Measurements from ENCODE around the gene ASB10. TPM values are rescaled to one million over a fixed set of nuclear protein-coding genes. Genes with fewer than 3 reads are reported as not detected.

Gene ASB10
- not detected for total RNA-seq

GRCh38 chr7:151186640-151187408 is at the start of gene ASB10:
TSS of gene ASB10 (minus strand) at chr7:151187250. CDS start at chr7:151187130, 120 bp downstream.
- TF ChIP-seq CTCF (IDR thresholded peaks at IDR 0.05) (no peak), POLR2AphosphoS5 (IDR thresholded peaks at IDR 0.05) (no peak), POLR2A (IDR thresholded peaks at IDR 0.05) (no peak)
- no peak for DNase-seq (ENCODE audit: low spot score)
- 82% methylated on average over 21 of the region's 22 CpGs for WGBS

GRCh38 chr7:151236406-151236805 is 49.4 kb upstream of the ASB10 start:
- 87% methylated on average over 13 of the region's 13 CpGs for WGBS
- no peaks in the 10 kb centered on the region for H3K9me3 ChIP-seq
- intact Hi-C loops (cut with DNase I), result no loop called here
- DNase-seq (ENCODE audit: low spot score), result no peak
- peaks cover 0 to 5% of the 10 kb centered on the region in 2 donors for H3K36me3 ChIP-seq
- H3K4me3 ChIP-seq, result no peak overlapping the region
- H3K27ac ChIP-seq, result no peak overlapping the region
- no peak for TF ChIP-seq CTCF (IDR thresholded peaks at IDR 0.05)
- TF ChIP-seq POLR2A (IDR thresholded peaks at IDR 0.05), result no peak
- no peak for TF ChIP-seq POLR2AphosphoS5 (IDR thresholded peaks at IDR 0.05)
- H3K27me3 ChIP-seq (replicated peaks; ENCODE audit: insufficient read depth), result no peaks in the 10 kb centered on the region
- peaks cover 3% of the 10 kb centered on the region for H3K4me1 ChIP-seq (replicated peaks)

More at GRCh38 chr7:151186640-151187408, at the start of gene ASB10:
- H3K4me1 ChIP-seq (replicated peaks), result no peaks in the 10 kb centered on the region
- no peaks in the 10 kb centered on the region for H3K9me3 ChIP-seq
- H3K27me3 ChIP-seq (replicated peaks; ENCODE audit: insufficient read depth), result no peaks in the 10 kb centered on the region
- no peak within 1 kb of the TSS for H3K27ac ChIP-seq
- no peaks in the 10 kb centered on the region for H3K36me3 ChIP-seq
- intact Hi-C loops (cut with DNase I), result no loop called here
- no peak within 1 kb of the TSS for H3K4me3 ChIP-seq

GRCh38 chr7:151235091-151235787 is 48.2 kb upstream of the ASB10 start:
- no peak for DNase-seq (ENCODE audit: low spot score)
- 88% methylated on average over 28 of the region's 28 CpGs for WGBS
- Histone ChIP-seq H3K9me3 (no peaks in the 10 kb centered on the region), H3K4me3 (no peak overlapping the region), H3K27me3 (replicated peaks; ENCODE audit: insufficient read depth) (no peaks in the 10 kb centered on the region), H3K27ac (no peak overlapping the region), H3K4me1 (replicated peaks) (peaks cover 3% of the 10 kb centered on the region), H3K36me3 (peaks cover 0 to 5% of the 10 kb centered on the region in 2 donors)
- TF ChIP-seq POLR2A (IDR thresholded peaks at IDR 0.05) (no peak), POLR2AphosphoS5 (IDR thresholded peaks at IDR 0.05) (no peak), CTCF (IDR thresholded peaks at IDR 0.05) (no peak)
- intact Hi-C loops (cut with DNase I), result no loop called here

GRCh38 chr7:151233804-151234203 is 46.8 kb upstream of the ASB10 start:
- peak overlapping the region in 1 of 2 donors; percentile 77 for H3K4me3 ChIP-seq
- peaks cover 0 to 5% of the 10 kb centered on the region in 2 donors for H3K36me3 ChIP-seq
- H3K9me3 ChIP-seq, result no peaks in the 10 kb centered on the region
- TF ChIP-seq POLR2AphosphoS5 (IDR thresholded peaks at IDR 0.05) (no peak), CTCF (IDR thresholded peaks at IDR 0.05) (no peak), POLR2A (IDR thresholded peaks at IDR 0.05) (no peak)
- H3K27ac ChIP-seq, result no peak overlapping the region
- 69% methylated on average over 9 of the region's 9 CpGs for WGBS
- DNase-seq (ENCODE audit: low spot score), result no peak
- peaks cover 3% of the 10 kb centered on the region for H3K4me1 ChIP-seq (replicated peaks)
- intact Hi-C loops (cut with DNase I), result no loop called here
- no peaks in the 10 kb centered on the region for H3K27me3 ChIP-seq (replicated peaks; ENCODE audit: insufficient read depth)

Data from prostate gland (tissue), 2 donors.